Measurements from ENCODE around the gene ORC5. TPM values are rescaled to one million over a fixed set of nuclear protein-coding genes. Genes with fewer than 3 reads are reported as not detected.

Gene ORC5
- total RNA-seq, 2 experiments from 2014 or later, result 31.5 to 32.9 TPM

- peaks cover 15% of the 10 kb centered on the region for H3K36me3 Mint-ChIP-seq
- H3K27me3 Mint-ChIP-seq, result no peaks in the 10 kb centered on the region
- H3K27ac Mint-ChIP-seq, result no peak overlapping the region
- peaks cover 1% of the 10 kb centered on the region for H3K9me3 Mint-ChIP-seq
- peaks cover 3% of the 10 kb centered on the region for H3K4me1 Mint-ChIP-seq
- H3K4me3 Mint-ChIP-seq, result no peak overlapping the region
- no peak for DNase-seq
Measured at GRCh38 chr7:104160375-104160774, 47.4 kb downstream of the ORC5 start.

- peaks cover 17% of the 10 kb centered on the region for H3K36me3 Mint-ChIP-seq
- no peaks in the 10 kb centered on the region for H3K27me3 Mint-ChIP-seq
- H3K9me3 Mint-ChIP-seq, result peaks cover 1% of the 10 kb centered on the region
- no peak overlapping the region for H3K4me3 Mint-ChIP-seq
- DNase-seq, result no peak
- H3K27ac Mint-ChIP-seq, result no peak overlapping the region
- H3K4me1 Mint-ChIP-seq, result peaks cover 3% of the 10 kb centered on the region
Measured at GRCh38 chr7:104156842-104157277, 51.0 kb downstream of the ORC5 start.

GRCh38 chr7:104153287-104153686 is 54.5 kb downstream of the ORC5 start:
- H3K4me1 Mint-ChIP-seq, result peaks cover 3% of the 10 kb centered on the region
- no peaks in the 10 kb centered on the region for H3K9me3 Mint-ChIP-seq
- H3K27ac Mint-ChIP-seq, result no peak overlapping the region
- no peaks in the 10 kb centered on the region for H3K27me3 Mint-ChIP-seq
- H3K36me3 Mint-ChIP-seq, result peaks cover 4% of the 10 kb centered on the region
- no peak for DNase-seq
- H3K4me3 Mint-ChIP-seq, result no peak overlapping the region

- Mint-ChIP-seq H3K27me3 (no peaks in the 10 kb centered on the region), H3K27ac (no peak overlapping the region), H3K4me1 (peaks cover 3% of the 10 kb centered on the region), H3K4me3 (no peak overlapping the region), H3K36me3 (peaks cover 2% of the 10 kb centered on the region), H3K9me3 (no peaks in the 10 kb centered on the region)
- no peak for DNase-seq
Measured at GRCh38 chr7:104152468-104152867, 55.3 kb downstream of the ORC5 start.

GRCh38 chr7:104150470-104150869 is 57.3 kb downstream of the ORC5 start:
- Mint-ChIP-seq H3K36me3 (peaks cover 8% of the 10 kb centered on the region), H3K27me3 (no peaks in the 10 kb centered on the region), H3K9me3 (no peaks in the 10 kb centered on the region), H3K4me3 (no peak overlapping the region), H3K27ac (no peak overlapping the region), H3K4me1 (no peaks in the 10 kb centered on the region)
- DNase-seq, result no peak

- Mint-ChIP-seq H3K27ac (no peak overlapping the region), H3K4me1 (no peaks in the 10 kb centered on the region), H3K4me3 (no peak overlapping the region), H3K36me3 (peaks cover 11% of the 10 kb centered on the region), H3K9me3 (no peaks in the 10 kb centered on the region), H3K27me3 (no peaks in the 10 kb centered on the region)
- DNase-seq, result no peak
Measured at GRCh38 chr7:104149822-104150221, 58.0 kb downstream of the ORC5 start.

- no peaks in the 10 kb centered on the region for H3K9me3 Mint-ChIP-seq
- H3K27ac Mint-ChIP-seq, result no peak overlapping the region
- peaks cover 21% of the 10 kb centered on the region for H3K36me3 Mint-ChIP-seq
- no peak for DNase-seq
- H3K27me3 Mint-ChIP-seq, result no peaks in the 10 kb centered on the region
- H3K4me1 Mint-ChIP-seq, result no peaks in the 10 kb centered on the region
- no peak overlapping the region for H3K4me3 Mint-ChIP-seq
Measured at GRCh38 chr7:104142147-104142546, 65.7 kb downstream of the ORC5 start.

- no peaks in the 10 kb centered on the region for H3K9me3 Mint-ChIP-seq
- H3K4me3 Mint-ChIP-seq, result no peak overlapping the region
Measured at GRCh38 chr7:104137971-104138370, 69.8 kb downstream of the ORC5 start.

GRCh38 chr7:104137511-104137910 is 70.3 kb downstream of the ORC5 start:
- no peak overlapping the region for H3K4me3 Mint-ChIP-seq
- H3K4me1 Mint-ChIP-seq, result peaks cover 5% of the 10 kb centered on the region
- no peaks in the 10 kb centered on the region for H3K27me3 Mint-ChIP-seq
- no peak overlapping the region for H3K27ac Mint-ChIP-seq
- peaks cover 15% of the 10 kb centered on the region for H3K36me3 Mint-ChIP-seq
- no peak for DNase-seq
- H3K9me3 Mint-ChIP-seq, result no peaks in the 10 kb centered on the region

More at GRCh38 chr7:104137971-104138370, 69.8 kb downstream of the ORC5 start:
- DNase-seq, result no peak
- peaks cover 5% of the 10 kb centered on the region for H3K4me1 Mint-ChIP-seq
- H3K36me3 Mint-ChIP-seq, result peaks cover 18% of the 10 kb centered on the region
- no peaks in the 10 kb centered on the region for H3K27me3 Mint-ChIP-seq
- no peak overlapping the region for H3K27ac Mint-ChIP-seq

- no peak for DNase-seq
- Mint-ChIP-seq H3K36me3 (peaks cover 12% of the 10 kb centered on the region), H3K27ac (no peak overlapping the region), H3K4me1 (peaks cover 5% of the 10 kb centered on the region), H3K4me3 (no peak overlapping the region), H3K9me3 (no peaks in the 10 kb centered on the region), H3K27me3 (no peaks in the 10 kb centered on the region)
Measured at GRCh38 chr7:104136981-104137380, 70.8 kb downstream of the ORC5 start.

- Mint-ChIP-seq H3K27ac (no peak overlapping the region), H3K4me3 (no peak overlapping the region), H3K27me3 (no peaks in the 10 kb centered on the region), H3K36me3 (peaks cover 12% of the 10 kb centered on the region), H3K9me3 (no peaks in the 10 kb centered on the region), H3K4me1 (peaks cover 5% of the 10 kb centered on the region)
- DNase-seq, result no peak
Measured at GRCh38 chr7:104136561-104136960, 71.3 kb downstream of the ORC5 start.

- no peak overlapping the region for H3K4me3 Mint-ChIP-seq
- H3K4me1 Mint-ChIP-seq, result peaks cover 5% of the 10 kb centered on the region
Measured at GRCh38 chr7:104135760-104136558, 71.9 kb downstream of the ORC5 start.

GRCh38 chr7:104133238-104133637 is 74.6 kb downstream of the ORC5 start:
- Mint-ChIP-seq H3K4me1 (peaks cover 5% of the 10 kb centered on the region), H3K36me3 (peaks cover 37% of the 10 kb centered on the region), H3K27ac (no peak overlapping the region), H3K9me3 (peaks cover 3% of the 10 kb centered on the region), H3K27me3 (no peaks in the 10 kb centered on the region), H3K4me3 (no peak overlapping the region)
- no peak for DNase-seq

More at GRCh38 chr7:104135760-104136558, 71.9 kb downstream of the ORC5 start:
- peaks cover 16% of the 10 kb centered on the region for H3K36me3 Mint-ChIP-seq
- H3K9me3 Mint-ChIP-seq, result no peaks in the 10 kb centered on the region
- no peaks in the 10 kb centered on the region for H3K27me3 Mint-ChIP-seq
- no peak overlapping the region for H3K27ac Mint-ChIP-seq
- DNase-seq, result no peak

- no peak overlapping the region for H3K4me3 Mint-ChIP-seq
- peaks cover 36% of the 10 kb centered on the region for H3K36me3 Mint-ChIP-seq
- peaks cover 3% of the 10 kb centered on the region for H3K9me3 Mint-ChIP-seq
- no peaks in the 10 kb centered on the region for H3K27me3 Mint-ChIP-seq
- H3K4me1 Mint-ChIP-seq, result peaks cover under 1% of the 10 kb centered on the region
- no peak for DNase-seq
- H3K27ac Mint-ChIP-seq, result no peak overlapping the region
Measured at GRCh38 chr7:104130726-104131125, 77.1 kb downstream of the ORC5 start.

GRCh38 chr7:104127204-104127603 is 80.6 kb downstream of the ORC5 start:
- H3K27me3 Mint-ChIP-seq, result no peaks in the 10 kb centered on the region
- H3K36me3 Mint-ChIP-seq, result peaks cover 46% of the 10 kb centered on the region
- H3K4me3 Mint-ChIP-seq, result no peak overlapping the region
- H3K9me3 Mint-ChIP-seq, result peaks cover 3% of the 10 kb centered on the region
- DNase-seq, result no peak
- H3K4me1 Mint-ChIP-seq, result no peaks in the 10 kb centered on the region
- H3K27ac Mint-ChIP-seq, result no peak overlapping the region

GRCh38 chr7:104126411-104126841 is 81.4 kb downstream of the ORC5 start:
- no peak for DNase-seq
- peaks cover 10% of the 10 kb centered on the region for H3K9me3 Mint-ChIP-seq
- H3K4me3 Mint-ChIP-seq, result no peak overlapping the region
- no peaks in the 10 kb centered on the region for H3K27me3 Mint-ChIP-seq
- H3K27ac Mint-ChIP-seq, result no peak overlapping the region
- no peaks in the 10 kb centered on the region for H3K4me1 Mint-ChIP-seq
- H3K36me3 Mint-ChIP-seq, result peaks cover 49% of the 10 kb centered on the region

All from activated naive CD8-positive, alpha-beta T cell treated with anti-CD3 and anti-CD28 coated beads for 36 hours (primary cell).